ENCODE results near the gene PTOV1. TPM values are rescaled to one million over a fixed set of nuclear protein-coding genes. Genes with fewer than 3 reads are reported as not detected.

Gene PTOV1
- total and polyA plus RNA-seq, 4 donors = 62.9 to 115 (median 89.4) TPM

- Histone ChIP-seq H3K27ac (ENCODE audit: low read depth in 1 of 2, low read length in 1 of 2) (peak overlapping the region; percentile 81 to 90), H3K4me1 (ENCODE audit: control insufficient read depth in 5 of 5, insufficient read depth in 5 of 5, low read length in 5 of 5) (peaks cover 0 to 20% (median 8%) of the 10 kb centered on the region in 5 donors), H3K36me3 (ENCODE audit: control insufficient read depth in 4 of 4, insufficient read depth in 4 of 4, low read length in 4 of 4) (peaks cover 0 to 7% (median 4%) of the 10 kb centered on the region in 4 donors), H3K9ac (ENCODE audit: insufficient read depth in 1 of 2, low read length in 2 of 2) (peak overlapping the region in 1 of 2 donors; percentile 8), H3K9me3 (ENCODE audit: control insufficient read depth in 4 of 4, insufficient read depth in 3 of 4, low read length in 3 of 4) (no peaks in the 10 kb centered on the region), H3K27me3 (ENCODE audit: control insufficient read depth in 3 of 3, insufficient read depth in 3 of 3, low read length in 2 of 3) (no peaks in the 10 kb centered on the region), H3K4me3 (no peak overlapping the region)
- 95 to 96% methylated on average over 5 of the region's 5 CpGs for WGBS, 2 donors
- TF ChIP-seq, protein P1, sequence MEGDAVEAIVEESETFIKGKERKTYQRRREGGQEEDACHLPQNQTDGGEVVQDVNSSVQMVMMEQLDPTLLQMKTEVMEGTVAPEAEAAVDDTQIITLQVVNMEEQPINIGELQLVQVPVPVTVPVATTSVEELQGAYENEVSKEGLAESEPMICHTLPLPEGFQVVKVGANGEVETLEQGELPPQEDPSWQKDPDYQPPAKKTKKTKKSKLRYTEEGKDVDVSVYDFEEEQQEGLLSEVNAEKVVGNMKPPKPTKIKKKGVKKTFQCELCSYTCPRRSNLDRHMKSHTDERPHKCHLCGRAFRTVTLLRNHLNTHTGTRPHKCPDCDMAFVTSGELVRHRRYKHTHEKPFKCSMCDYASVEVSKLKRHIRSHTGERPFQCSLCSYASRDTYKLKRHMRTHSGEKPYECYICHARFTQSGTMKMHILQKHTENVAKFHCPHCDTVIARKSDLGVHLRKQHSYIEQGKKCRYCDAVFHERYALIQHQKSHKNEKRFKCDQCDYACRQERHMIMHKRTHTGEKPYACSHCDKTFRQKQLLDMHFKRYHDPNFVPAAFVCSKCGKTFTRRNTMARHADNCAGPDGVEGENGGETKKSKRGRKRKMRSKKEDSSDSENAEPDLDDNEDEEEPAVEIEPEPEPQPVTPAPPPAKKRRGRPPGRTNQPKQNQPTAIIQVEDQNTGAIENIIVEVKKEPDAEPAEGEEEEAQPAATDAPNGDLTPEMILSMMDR (IDR thresholded peaks at IDR 0.05; ENCODE audit: control extremely low read depth, extremely low read depth) = no peak
- no peak for ATAC-seq (ENCODE audit: insufficient read depth, low FRiP score)
- DNase-seq = no peak
These were observed 41.0 kb upstream of the PTOV1 start for GRCh38 chr19:49809941-49810389.

DNA sequence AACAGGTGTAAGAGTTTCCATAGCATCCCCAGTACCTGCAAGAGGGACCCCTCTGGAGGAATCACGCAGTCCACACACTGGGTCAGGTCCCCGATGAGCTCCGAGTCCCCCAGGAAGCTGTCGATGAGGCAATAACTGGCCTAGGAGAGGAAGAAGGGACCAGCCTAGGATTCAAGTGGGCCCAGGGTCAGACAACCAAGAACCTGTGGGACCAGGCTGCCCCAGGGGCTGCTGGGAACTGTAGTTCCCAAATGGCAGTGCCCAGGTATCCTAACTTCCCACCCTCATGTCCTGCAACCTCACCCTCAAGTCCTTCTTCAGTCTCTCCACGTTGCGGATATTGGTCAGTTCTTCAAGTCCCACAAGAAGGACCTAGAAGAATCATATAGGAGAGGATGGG, 39.6 kb upstream of the PTOV1 start:
- Histone ChIP-seq H3K9ac (ENCODE audit: insufficient read depth in 1 of 2, low read length in 2 of 2) (no peak overlapping the region), H3K36me3 (ENCODE audit: control insufficient read depth in 4 of 4, insufficient read depth in 4 of 4, low read length in 4 of 4) (peaks cover 0 to 4% (median 2%) of the 10 kb centered on the region in 4 donors), H3K4me3 (no peak overlapping the region), H3K9me3 (ENCODE audit: control insufficient read depth in 4 of 4, insufficient read depth in 3 of 4, low read length in 3 of 4) (no peaks in the 10 kb centered on the region), H3K27ac (ENCODE audit: low read depth in 1 of 2, low read length in 1 of 2) (peak overlapping the region in 1 of 2 donors; percentile 21), H3K27me3 (ENCODE audit: control insufficient read depth in 3 of 3, insufficient read depth in 3 of 3, low read length in 2 of 3) (no peaks in the 10 kb centered on the region), H3K4me1 (ENCODE audit: control insufficient read depth in 5 of 5, insufficient read depth in 5 of 5, low read length in 5 of 5) (peaks cover 0 to 20% (median 8%) of the 10 kb centered on the region in 5 donors)
- DNase-seq (no peak), ATAC-seq (ENCODE audit: insufficient read depth, low FRiP score) (no peak)
- WGBS, 2 donors = 81 to 84% methylated on average over 6 of the region's 6 CpGs
- TF ChIP-seq, protein P1 (IDR thresholded peaks at IDR 0.05; ENCODE audit: control extremely low read depth, extremely low read depth) = no peak

- WGBS, 2 donors = 52% methylated on average over 11 of the region's 11 CpGs
- TF ChIP-seq, protein P1 (IDR thresholded peaks at IDR 0.05; ENCODE audit: control extremely low read depth, extremely low read depth) = no peak
- H3K27ac ChIP-seq (ENCODE audit: low read depth in 1 of 2, low read length in 1 of 2) = peak overlapping the region; percentile 84 to 87
- H3K4me3 ChIP-seq = peak overlapping the region; percentile 43
- DNase-seq = no peak
- peaks cover 0 to 20% (median 8%) of the 10 kb centered on the region in 5 donors for H3K4me1 ChIP-seq (ENCODE audit: control insufficient read depth in 5 of 5, insufficient read depth in 5 of 5, low read length in 5 of 5)
- peak overlapping the region; percentile 46 to 99 for H3K9ac ChIP-seq (ENCODE audit: insufficient read depth in 1 of 2, low read length in 2 of 2)
- no peak for ATAC-seq (ENCODE audit: insufficient read depth, low FRiP score)
- H3K9me3 ChIP-seq (ENCODE audit: control insufficient read depth in 4 of 4, insufficient read depth in 3 of 4, low read length in 3 of 4) = no peaks in the 10 kb centered on the region
- no peaks in the 10 kb centered on the region for H3K27me3 ChIP-seq (ENCODE audit: control insufficient read depth in 3 of 3, insufficient read depth in 3 of 3, low read length in 2 of 3)
- H3K36me3 ChIP-seq (ENCODE audit: control insufficient read depth in 4 of 4, insufficient read depth in 4 of 4, low read length in 4 of 4) = no peaks in the 10 kb centered on the region
These were observed 38.4 kb upstream of the PTOV1 start for GRCh38 chr19:49812452-49812996.
